SK-N-MC (cell line): Measurements from ENCODE around the gene METRNL.

Source experiments
- EZH2 ChIP-seq: fragments of 200-600 bp; sonication (generic); IDR thresholded peaks from one replicate; pipeline ENCODE4 v1.6.1; 2017; ENCODE audit warnings: antibody characterized with exemption
- POLR2AphosphoS5 ChIP-seq: IDR thresholded peaks from 2 replicates; pipeline ENCODE4 v1.6.1; 2012; ENCODE audit warnings: mild to moderate bottlenecking, low read depth, low read length, borderline replicate concordance

- TF ChIP-seq EZH2 (no peak), POLR2AphosphoS5 (no peak)
Observed at GRCh38 chr17:83105512-83105911, 26.1 kb downstream of the METRNL start.
